Bronchial epithelial cell (primary cell): Measurements from ENCODE around the gene RAPGEF1. TPM values are rescaled to one million over a fixed set of nuclear protein-coding genes. Genes with fewer than 3 reads are reported as not detected.
A peak's percentile ranks its signal among the peaks of the same experiment; 100 is the strongest.

Experiments
- DNase-seq: peaks from one replicate; pipeline ENCODE4 v3.0.0-alpha.2; 2010; ENCODE audit warnings: low read depth
- FAIRE-seq: peaks from 2 replicates; lab custom pipeline; 2011; peaks lifted over from hg19 to GRCh38; lab: Jason Lieb, UNC
- H3K27me3 ChIP-seq: 2 replicates; pipeline ENCODE4 v1.5.1; 2011; ENCODE audit warnings: low read length; ENCODE audit not compliant: control insufficient read depth, insufficient read depth
- H3K36me3 ChIP-seq: 2 replicates; pipeline ENCODE4 v1.5.1; 2011; ENCODE audit warnings: low read length; ENCODE audit not compliant: control insufficient read depth, insufficient read depth
- H3K4me3 ChIP-seq: 2 replicates; pipeline ENCODE4 v1.5.1; 2011; ENCODE audit warnings: mild to moderate bottlenecking, low read depth, low read length, control low read depth
- total RNA-seq: library from RNA; depleted of rRNA; stranded (reverse); fragments of >200 nt; gene quantifications from 2 replicates; pipeline ENCODE4 v1.2.1, GENCODE V29; 2014
- TF ChIP-seq, protein P1 (sequence below): IDR thresholded peaks from 2 replicates; pipeline ENCODE4 v1.5.1; 2011; ENCODE audit warnings: mild to moderate bottlenecking, moderate library complexity, low read length, control low read depth, inconsistent platforms; ENCODE audit not compliant: insufficient read depth, severe bottlenecking

Gene RAPGEF1
- total RNA-seq, 1 donor from 2014 or later = 19.2 TPM

DNA sequence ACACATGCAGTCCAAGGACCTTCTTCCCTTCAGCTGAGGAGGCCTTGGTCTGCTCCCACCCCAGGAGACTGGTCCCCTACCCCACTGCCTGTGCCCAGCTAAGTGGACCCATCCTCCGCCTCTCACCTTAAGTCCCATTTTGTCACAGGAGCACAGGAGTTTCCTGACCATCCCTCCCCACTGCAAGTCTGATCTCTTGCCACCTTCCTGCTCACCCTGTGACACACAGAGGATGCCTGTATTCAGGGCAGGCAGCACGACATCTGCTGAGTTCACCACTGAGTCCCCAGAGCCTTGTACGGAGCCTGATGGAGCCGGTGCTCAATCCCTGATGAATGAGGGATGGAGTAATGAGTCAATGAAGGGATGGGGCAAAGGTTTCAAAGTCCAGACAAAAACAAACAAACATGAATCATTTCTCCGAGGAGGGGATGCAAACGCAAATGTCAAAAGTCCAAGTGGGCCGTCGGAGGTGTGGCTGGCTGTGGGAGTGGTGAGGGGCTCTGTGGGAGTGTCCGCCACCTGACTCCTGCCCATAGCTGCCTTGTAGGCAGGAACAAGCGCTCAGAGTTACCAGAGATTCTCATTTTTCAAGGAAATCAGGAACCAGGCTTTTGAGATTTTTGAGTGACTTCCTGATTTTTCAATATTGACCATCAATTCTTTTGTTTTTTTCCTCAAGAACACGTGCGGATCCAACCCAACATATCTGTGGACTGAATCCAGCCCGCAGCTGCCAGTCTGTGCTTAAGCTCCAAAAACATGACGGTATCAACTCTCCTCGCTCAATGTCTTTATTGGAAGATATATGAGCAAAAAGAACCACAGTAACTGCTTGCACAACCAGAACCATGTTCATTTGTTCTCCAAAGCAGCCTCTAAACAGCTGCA is 4.4 kb downstream of the RAPGEF1 start:
- no peaks in the 10 kb centered on the region for H3K27me3 ChIP-seq
- no peak for DNase-seq
- peaks cover 1% of the 10 kb centered on the region for H3K36me3 ChIP-seq
- TF ChIP-seq, protein P1, sequence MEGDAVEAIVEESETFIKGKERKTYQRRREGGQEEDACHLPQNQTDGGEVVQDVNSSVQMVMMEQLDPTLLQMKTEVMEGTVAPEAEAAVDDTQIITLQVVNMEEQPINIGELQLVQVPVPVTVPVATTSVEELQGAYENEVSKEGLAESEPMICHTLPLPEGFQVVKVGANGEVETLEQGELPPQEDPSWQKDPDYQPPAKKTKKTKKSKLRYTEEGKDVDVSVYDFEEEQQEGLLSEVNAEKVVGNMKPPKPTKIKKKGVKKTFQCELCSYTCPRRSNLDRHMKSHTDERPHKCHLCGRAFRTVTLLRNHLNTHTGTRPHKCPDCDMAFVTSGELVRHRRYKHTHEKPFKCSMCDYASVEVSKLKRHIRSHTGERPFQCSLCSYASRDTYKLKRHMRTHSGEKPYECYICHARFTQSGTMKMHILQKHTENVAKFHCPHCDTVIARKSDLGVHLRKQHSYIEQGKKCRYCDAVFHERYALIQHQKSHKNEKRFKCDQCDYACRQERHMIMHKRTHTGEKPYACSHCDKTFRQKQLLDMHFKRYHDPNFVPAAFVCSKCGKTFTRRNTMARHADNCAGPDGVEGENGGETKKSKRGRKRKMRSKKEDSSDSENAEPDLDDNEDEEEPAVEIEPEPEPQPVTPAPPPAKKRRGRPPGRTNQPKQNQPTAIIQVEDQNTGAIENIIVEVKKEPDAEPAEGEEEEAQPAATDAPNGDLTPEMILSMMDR = no peak
- H3K4me3 ChIP-seq = no peak overlapping the region
- no peak for FAIRE-seq

DNA sequence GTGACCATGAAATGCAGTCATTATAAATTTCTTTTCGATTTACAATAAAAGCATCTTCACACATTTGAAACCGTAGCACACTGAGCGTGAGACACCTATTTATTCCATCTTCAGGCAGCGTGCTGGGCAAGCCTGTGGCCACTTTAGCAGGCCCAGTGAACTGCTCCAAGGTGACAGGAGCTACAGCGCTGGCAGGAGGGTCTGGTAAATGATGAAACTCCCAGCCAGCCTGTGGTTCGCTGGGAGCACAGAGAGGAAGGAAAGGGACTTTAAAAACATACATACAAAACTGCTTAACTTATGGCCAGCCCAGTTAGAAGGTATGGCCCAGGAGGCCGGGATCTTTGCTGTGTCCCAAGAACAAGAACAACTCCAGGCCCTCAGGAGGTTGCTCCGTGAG is 5.1 kb downstream of the RAPGEF1 start:
- DNase-seq = no peak
- Histone ChIP-seq H3K36me3 (peaks cover 1% of the 10 kb centered on the region), H3K4me3 (no peak overlapping the region), H3K27me3 (no peaks in the 10 kb centered on the region)
- FAIRE-seq = no peak
- TF ChIP-seq, protein P1 = no peak

DNA sequence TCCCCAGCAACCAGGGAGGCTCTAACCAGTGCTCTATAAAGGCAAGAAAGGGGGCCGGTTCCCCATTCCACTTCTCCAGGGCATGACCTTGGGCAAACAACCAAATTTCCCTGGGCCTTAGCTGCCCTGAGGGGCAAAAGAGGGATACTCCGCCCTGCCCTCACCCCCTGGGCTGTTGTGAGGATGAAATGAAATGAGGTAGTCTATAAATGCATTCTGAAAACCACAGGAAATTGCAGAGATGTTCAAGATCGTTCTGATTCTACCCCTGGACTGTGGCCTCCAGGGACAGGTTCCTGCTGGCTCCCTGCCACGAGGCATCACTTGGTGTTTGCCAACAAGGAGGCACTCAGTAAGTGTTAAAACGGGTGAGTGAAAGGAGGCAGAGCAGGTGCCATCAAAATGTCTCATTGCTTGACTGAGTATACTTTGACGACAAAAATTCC is 5.7 kb downstream of the RAPGEF1 start:
- no peak overlapping the region for H3K4me3 ChIP-seq
- no peaks in the 10 kb centered on the region for H3K27me3 ChIP-seq
- DNase-seq (peak; percentile 29), FAIRE-seq (no peak)
- TF ChIP-seq, protein P1 = no peak
- H3K36me3 ChIP-seq = peaks cover 1% of the 10 kb centered on the region

DNA sequence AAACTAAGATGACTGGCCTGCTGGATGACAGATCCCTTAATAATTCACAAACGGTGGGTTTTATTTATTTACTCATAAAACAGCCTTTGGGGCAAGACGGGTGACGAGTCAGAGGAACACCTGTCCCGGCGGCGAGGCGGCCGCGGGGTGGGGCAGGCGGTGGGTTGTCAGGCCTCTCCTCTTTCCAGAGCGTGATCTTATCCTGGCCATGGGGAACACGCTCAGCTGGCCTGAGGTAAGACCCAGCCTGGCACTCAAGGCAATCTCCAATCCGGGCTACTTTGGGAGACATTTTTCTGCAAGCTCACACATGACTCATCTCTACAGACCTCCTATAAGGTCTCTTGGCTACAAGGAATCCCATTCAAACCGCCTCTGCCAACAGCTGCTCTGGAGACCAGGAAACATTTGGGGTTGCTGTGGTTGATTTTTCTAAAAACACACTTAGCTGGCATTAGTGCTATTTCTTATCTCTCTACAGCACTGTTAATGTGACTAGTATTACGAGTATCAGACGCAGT is 6.3 kb downstream of the RAPGEF1 start:
- FAIRE-seq = no peak

DNA sequence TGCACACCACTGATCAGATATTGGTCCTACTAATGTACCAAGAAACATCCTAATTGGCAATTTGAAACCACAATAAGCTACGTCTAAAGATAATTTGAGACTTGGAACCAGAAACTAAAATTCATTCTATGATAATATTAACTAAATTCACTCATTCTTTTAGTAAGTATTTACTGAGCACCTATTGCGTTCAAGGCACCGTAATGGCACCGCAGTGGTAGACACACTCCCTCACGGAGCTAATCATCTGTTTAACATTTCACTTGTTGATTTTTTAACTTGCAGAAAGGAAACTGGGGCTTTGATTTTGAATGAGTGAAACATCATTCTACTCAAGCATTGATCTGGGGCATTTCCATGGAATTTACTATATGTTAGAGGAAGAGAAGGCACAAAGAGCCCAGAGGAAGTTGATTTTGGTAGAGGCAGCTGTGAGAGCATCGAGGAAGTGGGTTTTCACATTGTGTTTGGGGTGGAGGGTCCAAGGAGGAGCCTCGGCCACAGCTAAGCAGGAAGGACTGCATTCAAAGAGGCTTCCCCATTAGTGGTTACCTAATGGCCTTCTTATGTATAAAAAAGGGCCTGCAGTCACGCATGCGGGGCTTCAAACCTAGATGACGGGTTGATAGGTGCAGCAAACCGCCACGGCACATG is 7.1 kb downstream of the RAPGEF1 start:
- FAIRE-seq (no peak), DNase-seq (no peak)
- TF ChIP-seq, protein P1 = no peak
- Histone ChIP-seq H3K36me3 (peaks cover 1% of the 10 kb centered on the region), H3K4me3 (no peak overlapping the region), H3K27me3 (no peaks in the 10 kb centered on the region)

More for the DNA sequence above, 6.3 kb downstream of the RAPGEF1 start:
- Histone ChIP-seq H3K27me3 (no peaks in the 10 kb centered on the region), H3K36me3 (peaks cover 1% of the 10 kb centered on the region), H3K4me3 (no peak overlapping the region)
- peak; percentile 98 for DNase-seq
- TF ChIP-seq, protein P1 = no peak
